DND-41 (cell line): ENCODE data around the gene UBTD1.

Source experiments
- EZH2 ChIP-seq: IDR thresholded peaks from 3 replicates; pipeline ENCODE4 v1.6.1; 2012; ENCODE audit warnings: borderline replicate concordance, low read depth, mild to moderate bottlenecking, moderate library complexity, low read length, inconsistent platforms; ENCODE audit not compliant: severe bottlenecking
- TF ChIP-seq, protein P1 (sequence below): IDR thresholded peaks from 2 replicates; pipeline ENCODE4 v1.5.1; 2012; ENCODE audit warnings: borderline replicate concordance, low read length, moderate library complexity, mild to moderate bottlenecking; ENCODE audit not compliant: poor library complexity, severe bottlenecking; ENCODE audit errors: extremely low read depth

- TF ChIP-seq, protein P1, sequence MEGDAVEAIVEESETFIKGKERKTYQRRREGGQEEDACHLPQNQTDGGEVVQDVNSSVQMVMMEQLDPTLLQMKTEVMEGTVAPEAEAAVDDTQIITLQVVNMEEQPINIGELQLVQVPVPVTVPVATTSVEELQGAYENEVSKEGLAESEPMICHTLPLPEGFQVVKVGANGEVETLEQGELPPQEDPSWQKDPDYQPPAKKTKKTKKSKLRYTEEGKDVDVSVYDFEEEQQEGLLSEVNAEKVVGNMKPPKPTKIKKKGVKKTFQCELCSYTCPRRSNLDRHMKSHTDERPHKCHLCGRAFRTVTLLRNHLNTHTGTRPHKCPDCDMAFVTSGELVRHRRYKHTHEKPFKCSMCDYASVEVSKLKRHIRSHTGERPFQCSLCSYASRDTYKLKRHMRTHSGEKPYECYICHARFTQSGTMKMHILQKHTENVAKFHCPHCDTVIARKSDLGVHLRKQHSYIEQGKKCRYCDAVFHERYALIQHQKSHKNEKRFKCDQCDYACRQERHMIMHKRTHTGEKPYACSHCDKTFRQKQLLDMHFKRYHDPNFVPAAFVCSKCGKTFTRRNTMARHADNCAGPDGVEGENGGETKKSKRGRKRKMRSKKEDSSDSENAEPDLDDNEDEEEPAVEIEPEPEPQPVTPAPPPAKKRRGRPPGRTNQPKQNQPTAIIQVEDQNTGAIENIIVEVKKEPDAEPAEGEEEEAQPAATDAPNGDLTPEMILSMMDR: no peak
- TF ChIP-seq EZH2: no peak
Observed at GRCh38 chr10:97517096-97517750, 18.5 kb downstream of the UBTD1 start.
